Measurements from ENCODE around the gene ARHGAP42. TPM values are rescaled to one million over a fixed set of nuclear protein-coding genes. Genes with fewer than 3 reads are reported as not detected.

The ARHGAP42 gene
- total RNA-seq, 3 donors from 2014 or later, result 14.6 to 26.7 (median 26.2) TPM

- TF ChIP-seq POLR2AphosphoS5 (IDR thresholded peaks at IDR 0.05), result no peak
- no peak for TF ChIP-seq POLR2A (IDR thresholded peaks at IDR 0.05)
- TF ChIP-seq CTCF (IDR thresholded peaks at IDR 0.05), result no peak
- Histone ChIP-seq H3K36me3 (no peaks in the 10 kb centered on the region), H3K9me3 (no peaks in the 10 kb centered on the region), H3K27me3 (no peaks in the 10 kb centered on the region), H3K27ac (no peak overlapping the region), H3K4me3 (no peak overlapping the region), H3K4me1 (no peaks in the 10 kb centered on the region)
- no peak for DNase-seq (ENCODE audit: low spot score in 2 of 2)
- intact Hi-C loops (cut with DNase I; ENCODE audit: low total_unique reads), result no loop called here
These were observed 180.5 kb downstream of the ARHGAP42 start for GRCh38 chr11:100867606-100868005.

- intact Hi-C loops (cut with DNase I; ENCODE audit: low total_unique reads), result no loop called here
- Histone ChIP-seq H3K36me3 (no peaks in the 10 kb centered on the region), H3K9me3 (no peaks in the 10 kb centered on the region), H3K27ac (no peak overlapping the region), H3K27me3 (no peaks in the 10 kb centered on the region), H3K4me1 (no peaks in the 10 kb centered on the region), H3K4me3 (no peak overlapping the region)
- DNase-seq (ENCODE audit: low spot score in 2 of 2), result no peak
- TF ChIP-seq CTCF (IDR thresholded peaks at IDR 0.05) (no peak), POLR2AphosphoS5 (IDR thresholded peaks at IDR 0.05) (no peak), POLR2A (IDR thresholded peaks at IDR 0.05) (no peak)
These were observed 182.2 kb downstream of the ARHGAP42 start for GRCh38 chr11:100869328-100869727.

- no peak for TF ChIP-seq POLR2A (IDR thresholded peaks at IDR 0.05)
- DNase-seq (ENCODE audit: low spot score in 2 of 2), result no peak
- H3K36me3 ChIP-seq, result no peaks in the 10 kb centered on the region
- intact Hi-C loops (cut with DNase I; ENCODE audit: low total_unique reads), result no loop called here
- H3K27me3 ChIP-seq, result no peaks in the 10 kb centered on the region
- H3K4me1 ChIP-seq, result no peaks in the 10 kb centered on the region
- no peak overlapping the region for H3K4me3 ChIP-seq
- H3K9me3 ChIP-seq, result no peaks in the 10 kb centered on the region
- H3K27ac ChIP-seq, result no peak overlapping the region
These were observed 183.1 kb downstream of the ARHGAP42 start for GRCh38 chr11:100870138-100870537.

- no peaks in the 10 kb centered on the region for H3K27me3 ChIP-seq
- H3K4me3 ChIP-seq, result no peak overlapping the region
- H3K27ac ChIP-seq, result no peak overlapping the region
- TF ChIP-seq POLR2AphosphoS5 (IDR thresholded peaks at IDR 0.05) (no peak), CTCF (IDR thresholded peaks at IDR 0.05) (no peak), POLR2A (IDR thresholded peaks at IDR 0.05) (no peak)
- no peaks in the 10 kb centered on the region for H3K36me3 ChIP-seq
- H3K9me3 ChIP-seq, result no peaks in the 10 kb centered on the region
- DNase-seq (ENCODE audit: low spot score in 2 of 2), result no peak
- intact Hi-C loops (cut with DNase I; ENCODE audit: low total_unique reads), result no loop called here
- no peaks in the 10 kb centered on the region for H3K4me1 ChIP-seq
These were observed 186.1 kb downstream of the ARHGAP42 start for GRCh38 chr11:100872951-100873740.

- no peak for DNase-seq (ENCODE audit: low spot score in 2 of 2)
- H3K27ac ChIP-seq, result no peak overlapping the region
- H3K9me3 ChIP-seq, result no peaks in the 10 kb centered on the region
- no peaks in the 10 kb centered on the region for H3K4me1 ChIP-seq
- no peaks in the 10 kb centered on the region for H3K27me3 ChIP-seq
- H3K4me3 ChIP-seq, result no peak overlapping the region
- no peaks in the 10 kb centered on the region for H3K36me3 ChIP-seq
- intact Hi-C loops (cut with DNase I; ENCODE audit: low total_unique reads), result no loop called here
- TF ChIP-seq POLR2AphosphoS5 (IDR thresholded peaks at IDR 0.05) (no peak), POLR2A (IDR thresholded peaks at IDR 0.05) (no peak), CTCF (IDR thresholded peaks at IDR 0.05) (no peak)
These were observed 187.1 kb downstream of the ARHGAP42 start for GRCh38 chr11:100874203-100874602.
